Activated T-helper 9 cell treated with anti-CD3 and anti-CD28 coated beads, Interleukin-2, amount 50 U/mL, for 16 hours (primary cell): ENCODE results near the gene ING2.
"Not testable (repeated sequence)": the region's sequence is repeated elsewhere in the genome, so short reads cannot be mapped to it uniquely, and the experiment has no call there.

Experiments used
- DNase-seq: peaks from one replicate; pipeline ENCODE4 v3.0.0-alpha.2; 2020; ENCODE audit warnings: low read depth

The ING2 gene

GRCh38 chr4:183550345-183551093 is 45.7 kb downstream of the ING2 start:
- no peak for DNase-seq

- DNase-seq, result no peak
Measured at GRCh38 chr4:183552274-183553146, 47.7 kb downstream of the ING2 start.

GRCh38 chr4:183553147-183553478 is 48.3 kb downstream of the ING2 start:
- DNase-seq, result not testable (repeated sequence)

- DNase-seq, result no peak
Measured at GRCh38 chr4:183553601-183554345, 48.9 kb downstream of the ING2 start.

- DNase-seq, result no peak
Measured at GRCh38 chr4:183554346-183554686, 49.5 kb downstream of the ING2 start.

- no peak for DNase-seq
Measured at GRCh38 chr4:183554878-183555585, 50.2 kb downstream of the ING2 start.

- DNase-seq, result no peak
Measured at GRCh38 chr4:183556947-183557346, 52.1 kb downstream of the ING2 start.

GRCh38 chr4:183557611-183558010 is 52.8 kb downstream of the ING2 start:
- no peak for DNase-seq

- DNase-seq, result no peak
Measured at GRCh38 chr4:183558873-183559272, 54.0 kb downstream of the ING2 start.

- no peak for DNase-seq
Measured at GRCh38 chr4:183561905-183562304, 57.0 kb downstream of the ING2 start.
